ENCODE measurements around the gene ASB7.

GRCh38 chr15:100668348-100668745, 66.0 kb downstream of the ASB7 start:
- TF ChIP-seq CTCF (IDR thresholded peaks at IDR 0.05), result no peak
- TF ChIP-seq POLR2A (IDR thresholded peaks at IDR 0.05), result no peak

Measured in adrenal gland (tissue), 5 donors.